Kidney epithelial cell (primary cell): ENCODE results near the gene TMEM33. TPM values are rescaled to one million over a fixed set of nuclear protein-coding genes. Genes with fewer than 3 reads are reported as not detected.
"Not testable (repeated sequence)": the region's sequence is repeated elsewhere in the genome, so short reads cannot be mapped to it uniquely, and the experiment has no call there.

ENCODE experiments used
- DNase-seq: peaks from one replicate; pipeline ENCODE4 v3.0.0-alpha.2; 2010; ENCODE audit warnings: low read depth
- H3K27me3 ChIP-seq: 2 replicates; pipeline ENCODE4 v1.6.0; 2011; ENCODE audit warnings: low read length; ENCODE audit not compliant: control insufficient read depth, insufficient read depth
- H3K36me3 ChIP-seq: 2 replicates; pipeline ENCODE4 v1.5.1; 2011; ENCODE audit warnings: low read length; ENCODE audit not compliant: control insufficient read depth, insufficient read depth
- H3K4me3 ChIP-seq: 2 replicates; pipeline ENCODE4 v1.5.1; 2011; ENCODE audit warnings: low read depth, mild to moderate bottlenecking, control low read depth, low read length
- total RNA-seq: library from RNA; depleted of rRNA; stranded (reverse); fragments of >200 nt; gene quantifications from 2 replicates; pipeline ENCODE4 v1.2.3, GENCODE V29; 2015
- TF ChIP-seq, protein P1 (sequence below): IDR thresholded peaks from 2 replicates; pipeline ENCODE4 v1.5.1; 2011; ENCODE audit warnings: mild to moderate bottlenecking, moderate library complexity, low read length, control low read depth, inconsistent platforms; ENCODE audit not compliant: insufficient read depth, poor library complexity, severe bottlenecking

Gene TMEM33
- total RNA-seq, 1 donor from 2014 or later: 94.1 TPM

DNA sequence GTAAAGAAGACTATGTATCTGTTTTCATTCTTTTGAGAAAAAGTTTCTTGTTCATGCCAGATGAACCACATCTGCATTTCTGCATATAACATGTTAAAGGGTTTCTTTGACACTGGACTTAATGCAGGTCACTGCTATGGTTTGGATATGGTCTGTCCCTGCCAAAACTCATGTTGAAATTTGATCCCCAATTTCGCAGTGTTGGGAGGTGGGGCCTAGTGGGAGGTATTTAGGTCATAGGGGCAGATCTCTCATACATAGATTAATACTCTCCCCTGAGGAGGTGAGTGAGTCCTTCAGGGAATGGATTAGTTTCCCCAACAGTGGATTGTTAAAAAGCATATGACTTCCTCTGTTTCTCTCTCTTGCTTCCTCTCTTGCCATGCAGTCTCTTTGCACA, 45.9 kb upstream of the TMEM33 start:
- no peak overlapping the region for H3K4me3 ChIP-seq
- TF ChIP-seq, protein P1, sequence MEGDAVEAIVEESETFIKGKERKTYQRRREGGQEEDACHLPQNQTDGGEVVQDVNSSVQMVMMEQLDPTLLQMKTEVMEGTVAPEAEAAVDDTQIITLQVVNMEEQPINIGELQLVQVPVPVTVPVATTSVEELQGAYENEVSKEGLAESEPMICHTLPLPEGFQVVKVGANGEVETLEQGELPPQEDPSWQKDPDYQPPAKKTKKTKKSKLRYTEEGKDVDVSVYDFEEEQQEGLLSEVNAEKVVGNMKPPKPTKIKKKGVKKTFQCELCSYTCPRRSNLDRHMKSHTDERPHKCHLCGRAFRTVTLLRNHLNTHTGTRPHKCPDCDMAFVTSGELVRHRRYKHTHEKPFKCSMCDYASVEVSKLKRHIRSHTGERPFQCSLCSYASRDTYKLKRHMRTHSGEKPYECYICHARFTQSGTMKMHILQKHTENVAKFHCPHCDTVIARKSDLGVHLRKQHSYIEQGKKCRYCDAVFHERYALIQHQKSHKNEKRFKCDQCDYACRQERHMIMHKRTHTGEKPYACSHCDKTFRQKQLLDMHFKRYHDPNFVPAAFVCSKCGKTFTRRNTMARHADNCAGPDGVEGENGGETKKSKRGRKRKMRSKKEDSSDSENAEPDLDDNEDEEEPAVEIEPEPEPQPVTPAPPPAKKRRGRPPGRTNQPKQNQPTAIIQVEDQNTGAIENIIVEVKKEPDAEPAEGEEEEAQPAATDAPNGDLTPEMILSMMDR: no peak

DNA sequence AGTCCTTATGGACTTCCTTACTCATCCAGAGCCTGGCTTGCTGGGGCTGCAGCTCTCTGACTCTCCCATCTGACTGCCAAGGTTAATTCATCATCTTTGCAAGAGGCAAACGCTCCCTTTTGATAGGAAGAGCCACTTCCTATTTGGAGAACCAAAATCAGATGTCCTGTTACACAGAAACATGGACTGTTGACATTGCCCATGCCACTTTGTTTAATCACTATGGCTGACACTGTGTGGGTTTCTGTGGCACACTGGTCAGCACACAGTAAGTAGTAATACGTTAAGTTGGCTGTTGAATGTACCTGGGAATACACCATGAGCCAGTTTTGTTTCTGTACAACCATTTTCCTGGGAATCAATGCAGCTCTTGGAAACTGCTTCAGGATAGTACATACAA, 45.1 kb upstream of the TMEM33 start:
- TF ChIP-seq, protein P1: no peak
- H3K27me3 ChIP-seq: peaks cover 5% of the 10 kb centered on the region
- no peaks in the 10 kb centered on the region for H3K36me3 ChIP-seq
- DNase-seq: no peak
- no peak overlapping the region for H3K4me3 ChIP-seq

More for the DNA sequence above, 45.9 kb upstream of the TMEM33 start:
- peaks cover 10% of the 10 kb centered on the region for H3K27me3 ChIP-seq
- no peak for DNase-seq
- no peaks in the 10 kb centered on the region for H3K36me3 ChIP-seq

DNA sequence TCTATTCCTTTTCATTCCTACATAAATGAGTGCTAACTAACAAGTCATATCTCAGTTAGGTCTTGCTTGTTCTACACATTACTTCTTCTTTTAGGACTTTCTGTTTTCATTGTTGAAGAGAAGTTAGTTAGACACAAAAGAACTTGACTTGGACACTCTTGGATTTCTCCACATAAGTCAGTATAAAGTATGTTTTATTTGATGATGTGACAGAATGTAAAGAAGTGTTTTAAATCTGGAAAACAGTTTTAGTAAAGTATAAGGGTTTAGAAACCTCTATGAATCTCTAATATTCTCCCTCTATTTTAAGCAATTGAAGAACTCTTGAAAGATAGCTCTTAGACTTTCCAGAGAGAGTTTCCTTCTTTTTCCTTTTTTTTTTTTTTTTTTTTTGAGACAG, 38.6 kb upstream of the TMEM33 start:
- no peaks in the 10 kb centered on the region for H3K27me3 ChIP-seq
- H3K36me3 ChIP-seq: no peaks in the 10 kb centered on the region
- H3K4me3 ChIP-seq: no peak overlapping the region
- DNase-seq: no peak
- TF ChIP-seq, protein P1: no peak

DNA sequence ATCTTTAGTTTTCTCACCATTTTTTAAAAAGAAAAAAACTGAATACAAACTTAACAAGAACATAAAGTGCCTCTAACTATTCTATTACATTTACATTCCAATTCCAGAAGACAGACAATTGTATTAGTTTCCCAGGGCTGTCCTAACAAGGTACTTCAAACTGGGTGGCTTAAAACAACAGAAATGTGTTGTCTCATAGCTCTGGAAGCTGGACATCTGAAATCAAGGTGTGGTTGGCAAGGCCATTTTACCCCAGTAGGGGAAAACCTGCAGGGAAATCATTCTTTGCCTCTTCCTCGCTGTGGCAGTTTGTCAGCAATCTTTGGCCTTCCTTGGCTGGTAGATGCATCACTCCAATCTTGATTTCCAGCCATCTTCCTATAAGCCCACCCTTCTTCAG, 37.5 kb upstream of the TMEM33 start:
- TF ChIP-seq, protein P1: no peak
- H3K36me3 ChIP-seq: no peaks in the 10 kb centered on the region
- DNase-seq: no peak
- H3K27me3 ChIP-seq: no peaks in the 10 kb centered on the region
- no peak overlapping the region for H3K4me3 ChIP-seq

DNA sequence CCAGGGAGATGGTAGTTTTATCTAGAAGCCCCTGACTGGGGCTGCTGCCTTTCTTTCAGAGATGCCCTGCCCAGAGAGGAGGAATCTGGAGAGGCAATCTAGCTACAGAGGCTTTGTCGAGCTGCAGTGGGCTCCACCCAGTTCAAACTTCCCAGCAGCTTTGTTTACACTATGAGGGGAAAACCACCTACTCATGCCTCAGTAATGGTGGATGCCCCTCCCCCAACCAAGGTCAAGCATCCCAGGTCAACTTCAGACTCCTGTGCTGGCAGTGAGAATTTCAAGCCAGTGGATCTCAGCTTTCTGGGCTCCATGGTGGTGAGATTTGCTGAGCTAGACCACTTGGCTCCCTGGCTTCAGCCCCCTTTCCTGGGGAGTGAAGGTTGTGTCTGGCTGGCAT, 26.1 kb upstream of the TMEM33 start:
- not testable (repeated sequence) for H3K36me3 ChIP-seq, H3K27me3 ChIP-seq, H3K4me3 ChIP-seq, DNase-seq

DNA sequence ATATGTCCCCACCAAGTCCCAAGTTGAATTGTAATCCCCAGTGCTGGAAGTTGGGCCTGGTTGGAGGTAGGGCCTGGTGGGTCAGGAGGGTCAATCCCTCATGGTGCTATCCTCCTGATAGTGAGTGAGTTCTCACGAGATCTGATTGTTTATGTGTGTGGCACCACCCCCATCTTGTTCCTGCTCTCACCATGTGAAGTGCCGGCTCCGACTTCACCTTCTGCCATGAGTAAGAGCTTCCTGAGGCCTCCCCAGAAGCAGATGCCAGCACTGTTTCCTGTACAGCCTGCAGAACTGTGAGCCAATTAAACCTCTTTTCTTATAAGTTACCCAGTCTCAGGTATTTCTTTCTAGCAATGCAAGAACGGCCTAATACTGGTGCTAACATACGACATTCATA, 22.7 kb upstream of the TMEM33 start:
- H3K4me3 ChIP-seq: no peak overlapping the region
- no peak for DNase-seq
- H3K27me3 ChIP-seq: no peaks in the 10 kb centered on the region
- TF ChIP-seq, protein P1: no peak
- H3K36me3 ChIP-seq: no peaks in the 10 kb centered on the region

DNA sequence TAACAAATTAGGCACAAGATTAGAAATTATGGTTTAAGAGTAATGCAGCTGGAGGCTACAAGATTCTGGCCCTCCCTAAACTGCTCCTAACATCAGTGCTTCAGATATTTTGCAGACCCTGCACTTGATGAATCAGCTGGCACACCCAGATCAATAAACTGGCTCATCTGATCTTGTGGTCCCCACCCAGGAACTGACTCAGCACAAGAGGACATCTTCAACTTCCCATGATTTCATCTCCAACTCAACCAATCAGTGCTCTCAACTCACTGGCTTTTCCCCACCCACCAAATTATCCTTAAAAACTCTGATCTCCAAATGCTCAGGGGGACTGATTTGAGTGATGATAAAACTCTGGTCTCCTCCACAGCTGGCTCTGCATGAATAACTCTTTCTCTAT, 21.7 kb upstream of the TMEM33 start:
- DNase-seq: no peak
- TF ChIP-seq, protein P1: no peak
- no peaks in the 10 kb centered on the region for H3K27me3 ChIP-seq
- H3K4me3 ChIP-seq: no peak overlapping the region
- no peaks in the 10 kb centered on the region for H3K36me3 ChIP-seq
